ENCODE results near the gene TTLL7. TPM values are rescaled to one million over a fixed set of nuclear protein-coding genes. Genes with fewer than 3 reads are reported as not detected.

The TTLL7 gene
- total and polyA plus RNA-seq, 12 donors = 0.06 to 7.6 (median 2.6) TPM

DNA sequence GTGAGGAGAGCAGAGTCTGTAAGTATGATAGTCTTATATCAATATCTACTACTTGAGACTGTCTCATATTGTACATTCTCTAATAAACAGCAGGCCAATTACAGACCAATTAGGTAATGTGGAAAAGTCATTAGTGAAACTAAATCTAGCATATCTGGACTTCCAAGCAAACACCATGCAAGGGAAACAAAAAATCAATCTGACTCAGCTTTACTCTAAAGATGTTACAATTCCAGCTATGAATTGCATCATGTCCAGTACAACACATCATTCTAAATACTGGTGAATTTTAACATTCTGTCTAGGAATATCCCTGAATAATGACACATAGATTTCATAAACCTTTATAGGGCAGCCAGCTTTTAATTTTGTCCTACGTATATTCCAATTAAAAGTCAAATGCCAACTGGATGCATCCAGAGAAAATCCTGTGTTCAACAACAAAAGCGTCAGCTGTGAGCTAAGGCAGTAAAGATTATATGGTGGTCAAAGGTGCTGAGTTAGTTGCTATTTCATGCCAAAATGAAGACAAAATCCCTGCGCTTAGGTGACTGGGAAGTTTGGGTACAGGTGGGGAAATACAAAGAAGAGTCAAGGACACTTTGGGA lies 159.3 kb downstream of the TTLL7 start:
- intact Hi-C loops (cut with DNase I) = no loop called here
- DNase-seq = no peak
- TF ChIP-seq POLR2A (IDR thresholded peaks at IDR 0.05) = no peak
- TF ChIP-seq, protein P1, sequence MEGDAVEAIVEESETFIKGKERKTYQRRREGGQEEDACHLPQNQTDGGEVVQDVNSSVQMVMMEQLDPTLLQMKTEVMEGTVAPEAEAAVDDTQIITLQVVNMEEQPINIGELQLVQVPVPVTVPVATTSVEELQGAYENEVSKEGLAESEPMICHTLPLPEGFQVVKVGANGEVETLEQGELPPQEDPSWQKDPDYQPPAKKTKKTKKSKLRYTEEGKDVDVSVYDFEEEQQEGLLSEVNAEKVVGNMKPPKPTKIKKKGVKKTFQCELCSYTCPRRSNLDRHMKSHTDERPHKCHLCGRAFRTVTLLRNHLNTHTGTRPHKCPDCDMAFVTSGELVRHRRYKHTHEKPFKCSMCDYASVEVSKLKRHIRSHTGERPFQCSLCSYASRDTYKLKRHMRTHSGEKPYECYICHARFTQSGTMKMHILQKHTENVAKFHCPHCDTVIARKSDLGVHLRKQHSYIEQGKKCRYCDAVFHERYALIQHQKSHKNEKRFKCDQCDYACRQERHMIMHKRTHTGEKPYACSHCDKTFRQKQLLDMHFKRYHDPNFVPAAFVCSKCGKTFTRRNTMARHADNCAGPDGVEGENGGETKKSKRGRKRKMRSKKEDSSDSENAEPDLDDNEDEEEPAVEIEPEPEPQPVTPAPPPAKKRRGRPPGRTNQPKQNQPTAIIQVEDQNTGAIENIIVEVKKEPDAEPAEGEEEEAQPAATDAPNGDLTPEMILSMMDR (IDR thresholded peaks at IDR 0.05) = no peak
- 85 to 96% (median 90%) methylated on average over 3 of the region's 3 CpGs for WGBS, 4 donors
- H3K4me3 ChIP-seq = no peak overlapping the region
- no peak overlapping the region for H3K27ac ChIP-seq
- no peaks in the 10 kb centered on the region for H3K36me3 ChIP-seq (replicated peaks in 1 of 2)
- H3K9me3 ChIP-seq (replicated peaks in 1 of 3) = no peaks in the 10 kb centered on the region
- H3K27me3 ChIP-seq = no peaks in the 10 kb centered on the region
- no peaks in the 10 kb centered on the region for H3K4me1 ChIP-seq (replicated peaks in 1 of 2)

GRCh38 chr1:83838573-83838972 lies 160.4 kb downstream of the TTLL7 start:
- H3K4me3 ChIP-seq = no peak overlapping the region
- no peaks in the 10 kb centered on the region for H3K9me3 ChIP-seq (replicated peaks in 1 of 3)
- WGBS, 4 donors = 70 to 88% (median 84%) methylated on average over 5 of the region's 5 CpGs
- no peaks in the 10 kb centered on the region for H3K27me3 ChIP-seq
- intact Hi-C loops (cut with DNase I) = no loop called here
- H3K27ac ChIP-seq = no peak overlapping the region
- TF ChIP-seq, protein P1 (IDR thresholded peaks at IDR 0.05) = no peak
- no peak for TF ChIP-seq POLR2A (IDR thresholded peaks at IDR 0.05)
- no peaks in the 10 kb centered on the region for H3K4me1 ChIP-seq (replicated peaks in 1 of 2)
- H3K36me3 ChIP-seq (replicated peaks in 1 of 2) = no peaks in the 10 kb centered on the region
- DNase-seq = no peak

DNA sequence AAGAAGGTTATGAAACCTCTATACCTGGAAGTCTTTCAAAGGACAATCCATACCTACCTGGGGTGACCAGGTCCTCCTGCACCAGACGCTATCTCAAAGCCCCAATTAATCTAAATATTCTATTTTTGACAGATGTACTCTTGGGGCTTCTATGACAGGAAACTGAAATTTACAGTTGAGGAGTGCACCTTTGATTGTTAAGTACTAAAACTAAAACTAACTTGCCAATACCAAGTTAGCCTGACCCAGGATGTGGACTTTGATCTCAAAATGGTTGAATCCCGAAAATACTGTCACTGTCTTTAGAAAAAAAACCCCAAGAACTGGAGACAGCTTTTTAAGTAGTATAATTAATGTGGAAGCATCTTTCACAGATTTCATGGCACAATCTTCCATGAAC lies 162.4 kb downstream of the TTLL7 start:
- H3K4me3 ChIP-seq = no peak overlapping the region
- no peak overlapping the region for H3K27ac ChIP-seq
- no peaks in the 10 kb centered on the region for H3K4me1 ChIP-seq (replicated peaks in 1 of 2)
- H3K36me3 ChIP-seq (replicated peaks in 1 of 2) = no peaks in the 10 kb centered on the region
- no peaks in the 10 kb centered on the region for H3K27me3 ChIP-seq
- no peak for DNase-seq
- H3K9me3 ChIP-seq (replicated peaks in 1 of 3) = no peaks in the 10 kb centered on the region
- WGBS, 4 donors = 73 to 85% (median 79%) methylated on average over 2 of the region's 2 CpGs
- TF ChIP-seq POLR2A (IDR thresholded peaks at IDR 0.05) = no peak
- TF ChIP-seq, protein P1 (IDR thresholded peaks at IDR 0.05) = no peak
- intact Hi-C loops (cut with DNase I) = no loop called here

DNA sequence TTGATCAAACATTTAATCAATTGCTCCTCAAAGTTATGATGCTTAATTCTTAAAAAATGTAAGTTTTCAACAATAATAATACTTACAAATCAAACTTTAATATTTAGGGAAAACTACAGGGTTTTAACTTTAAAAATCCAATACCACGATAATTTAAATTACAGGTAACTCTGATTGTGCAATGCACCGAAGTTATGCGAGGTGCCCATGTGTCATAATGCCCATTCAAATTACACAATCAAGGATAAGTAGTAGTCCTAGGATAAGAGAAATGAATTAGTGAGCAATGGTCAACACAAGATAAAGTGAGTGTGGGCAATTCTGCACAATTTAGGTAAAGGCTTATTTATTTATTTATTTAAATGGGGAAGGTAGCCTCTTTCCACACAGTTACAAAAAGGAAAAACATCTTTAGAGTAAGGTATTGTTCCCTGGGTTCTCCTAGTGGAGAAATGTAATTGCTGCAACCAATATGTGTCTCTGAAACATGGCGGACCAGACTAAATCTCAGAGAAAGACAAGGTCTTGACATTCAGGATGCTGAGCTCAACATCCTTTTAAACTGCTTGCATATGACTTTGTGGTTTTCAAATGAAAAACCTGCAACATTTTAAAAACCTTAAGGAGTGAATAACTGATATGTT lies 164.2 kb downstream of the TTLL7 start:
- no peaks in the 10 kb centered on the region for H3K27me3 ChIP-seq
- TF ChIP-seq, protein P1 (IDR thresholded peaks at IDR 0.05) = no peak
- no peaks in the 10 kb centered on the region for H3K36me3 ChIP-seq (replicated peaks in 1 of 2)
- no peak overlapping the region for H3K4me3 ChIP-seq
- intact Hi-C loops (cut with DNase I) = no loop called here
- DNase-seq = no peak
- H3K27ac ChIP-seq = no peak overlapping the region
- no peaks in the 10 kb centered on the region for H3K9me3 ChIP-seq (replicated peaks in 1 of 3)
- 91 to 99% (median 94%) methylated on average over 4 of the region's 4 CpGs for WGBS, 4 donors
- H3K4me1 ChIP-seq (replicated peaks in 1 of 2) = no peaks in the 10 kb centered on the region
